Lower leg skin (tissue), 4 donors: ENCODE data around the gene MAT1A. TPM values are rescaled to one million over a fixed set of nuclear protein-coding genes. Genes with fewer than 3 reads are reported as not detected.
"Not testable (repeated sequence)": the region's sequence is repeated elsewhere in the genome, so short reads cannot be mapped to it uniquely, and the experiment has no call there.

Experiments used
- DNase-seq, 2 donors: peaks; one replicate each; pipeline ENCODE4 v3.0.0-alpha.2; 2019; ENCODE audit warnings: low spot score in 2 of 2
- H3K4me3 ChIP-seq: fragments of 200-600 bp; sonication (generic); 2 replicates; pipeline ENCODE4 v1.5.1; 2017; ENCODE audit warnings: mild to moderate bottlenecking, low read depth; ENCODE audit not compliant: poor library complexity, severe bottlenecking
- CTCF ChIP-seq, 3 donors: fragments of 450-650 bp; IDR thresholded peaks; one replicate each; pipeline ENCODE4 v1.5.1; 2016; ENCODE audit warnings: antibody characterized with exemption in 3 of 3, mild to moderate bottlenecking in 3 of 3, moderate library complexity in 2 of 3
- POLR2A ChIP-seq, 2 donors: fragments of 450-650 bp; IDR thresholded peaks; one replicate each; pipeline ENCODE4 v1.6.1; 2016 to 2017; ENCODE audit warnings: antibody characterized with exemption in 2 of 2, mild to moderate bottlenecking in 1 of 2, moderate library complexity in 1 of 2
- WGBS, 2 donors: methylation state at CpG; one replicate each; pipeline ENCODE4 v1.1.5; 2018; 5-methylcytosine and 5-hydroxymethylcytosine counted together
- intact Hi-C: fragments of 100-400 bp; cut with DNase I; formaldehyde crosslinking; loops from one replicate; pipeline ENCODE4 v1.15.0; 2023; ENCODE audit warnings: low total_unique reads
- total RNA-seq, 4 donors: library from RNA; depleted of rRNA; stranded (reverse); fragments of >200 nt; gene quantifications; one replicate each; pipeline ENCODE4 v1.1.0, GENCODE V29; 2016

MAT1A gene
- total RNA-seq, 4 donors from 2014 or later, result 4.6 to 12.1 (median 6.6) TPM

- H3K4me3 ChIP-seq, result no peak overlapping the region
- DNase-seq, result no peak
- intact Hi-C loops, result no loop called here
- 92 to 93% methylated on average over 12 of the region's 12 CpGs for WGBS, 2 donors
- TF ChIP-seq CTCF (IDR thresholded peaks at IDR 0.05) (no peak), POLR2A (IDR thresholded peaks at IDR 0.05) (no peak)
Observed at GRCh38 chr10:80252296-80252887, 37.1 kb downstream of the MAT1A start.

- DNase-seq, H3K4me3 ChIP-seq, intact Hi-C loops: not testable (repeated sequence)
- WGBS, 2 donors, result 76 to 79% methylated on average over 3 of the region's 4 CpGs
Observed at GRCh38 chr10:80251703-80252280, 37.7 kb downstream of the MAT1A start.

GRCh38 chr10:80250399-80250798, 39.1 kb downstream of the MAT1A start:
- H3K4me3 ChIP-seq, intact Hi-C loops, DNase-seq: not testable (repeated sequence)
- no CpG with 5 or more reads among the region's 1 CpG for WGBS, 2 donors

- WGBS, 2 donors, result 20% methylated on average over 2 of the region's 4 CpGs; no CpG with 5 or more reads in 1 of the 2 donors
- intact Hi-C loops, DNase-seq, H3K4me3 ChIP-seq: not testable (repeated sequence)
Observed at GRCh38 chr10:80249906-80250305, 39.6 kb downstream of the MAT1A start.

- intact Hi-C loops, H3K4me3 ChIP-seq, DNase-seq: not testable (repeated sequence)
- WGBS, 2 donors, result 95 to 98% methylated on average over 15 to 19 of the region's 20 CpGs
Observed at GRCh38 chr10:80247611-80248010, 41.8 kb downstream of the MAT1A start.

- not testable (repeated sequence) for H3K4me3 ChIP-seq, DNase-seq
Observed at GRCh38 chr10:80244371-80244770, 45.1 kb downstream of the MAT1A start.

GRCh38 chr10:80242341-80242740, 47.1 kb downstream of the MAT1A start:
- intact Hi-C loops, DNase-seq, H3K4me3 ChIP-seq: not testable (repeated sequence)
- 34 to 58% methylated on average over 3 of the region's 4 CpGs for WGBS, 2 donors

More at GRCh38 chr10:80244371-80244770, 45.1 kb downstream of the MAT1A start:
- WGBS, 2 donors, result 70 to 74% methylated on average over 3 of the region's 3 CpGs
- intact Hi-C loops, result not testable (repeated sequence)

- DNase-seq, intact Hi-C loops, H3K4me3 ChIP-seq: not testable (repeated sequence)
- WGBS, 2 donors, result 100% methylated on average over 4 of the region's 5 CpGs; no CpG with 5 or more reads in 1 of the 2 donors
Observed at GRCh38 chr10:80236457-80236856, 53.0 kb downstream of the MAT1A start.

- 74 to 75% methylated on average over 11 of the region's 11 CpGs for WGBS, 2 donors
- H3K4me3 ChIP-seq, intact Hi-C loops, DNase-seq: not testable (repeated sequence)
Observed at GRCh38 chr10:80234331-80235235, 54.9 kb downstream of the MAT1A start.

GRCh38 chr10:80233871-80234270, 55.6 kb downstream of the MAT1A start:
- H3K4me3 ChIP-seq, intact Hi-C loops, DNase-seq: not testable (repeated sequence)
- 37 to 45% methylated on average over 1 of the region's 1 CpG for WGBS, 2 donors

- intact Hi-C loops, DNase-seq, H3K4me3 ChIP-seq: not testable (repeated sequence)
- WGBS, 2 donors, result 65 to 70% methylated on average over 4 of the region's 4 CpGs
Observed at GRCh38 chr10:80226723-80227122, 62.7 kb downstream of the MAT1A start.

- 33% methylated on average over 1 of the region's 5 CpGs; no CpG with 5 or more reads in 1 of the 2 donors for WGBS, 2 donors
- DNase-seq, H3K4me3 ChIP-seq, intact Hi-C loops: not testable (repeated sequence)
Observed at GRCh38 chr10:80223031-80223419, 66.4 kb downstream of the MAT1A start.
